Memory B cell (primary cell): ENCODE measurements around the gene PGD.
"Not testable (repeated sequence)": the region's sequence is repeated elsewhere in the genome, so short reads cannot be mapped to it uniquely, and the experiment has no call there.

Experiments used
- ATAC-seq: fragments of 150-1000 bp; cut with Tn5 transposase; 2 replicates; pipeline ENCODE4 v1.10.0; 2021; ENCODE audit warnings: low read depth, mild to moderate bottlenecking, moderate library complexity
- DNase-seq, 2 donors: peaks; one replicate each; pipeline ENCODE4 v3.0.0; 2022; ENCODE audit warnings: low spot score in 2 of 2
- H3K27ac Mint-ChIP-seq: one replicate; pipeline ENCODE4 v1.8.0; 2022; ENCODE audit warnings: mild to moderate bottlenecking, moderate library complexity, mixed read lengths
- H3K27me3 Mint-ChIP-seq: one replicate; pipeline ENCODE4 v1.8.0; 2022; ENCODE audit warnings: mixed read lengths
- H3K36me3 Mint-ChIP-seq: one replicate; pipeline ENCODE4 v1.8.0; 2022; ENCODE audit warnings: mild to moderate bottlenecking, mixed read lengths
- H3K4me1 Mint-ChIP-seq: one replicate; pipeline ENCODE4 v1.8.0; 2022; ENCODE audit warnings: mixed read lengths
- H3K4me3 Mint-ChIP-seq: one replicate; pipeline ENCODE4 v1.8.0; 2022; ENCODE audit warnings: mild to moderate bottlenecking, moderate library complexity, mixed read lengths
- H3K9me3 Mint-ChIP-seq: one replicate; pipeline ENCODE4 v1.8.0; 2022; ENCODE audit warnings: mixed read lengths

PGD gene

GRCh38 chr1:10418741-10419140, 19.9 kb downstream of the PGD start:
- not testable (repeated sequence) for H3K27me3 Mint-ChIP-seq, H3K9me3 Mint-ChIP-seq, H3K27ac Mint-ChIP-seq, H3K4me3 Mint-ChIP-seq, ATAC-seq, H3K4me1 Mint-ChIP-seq, DNase-seq
- H3K36me3 Mint-ChIP-seq, result peaks cover 34% of the 10 kb centered on the region

GRCh38 chr1:10419351-10419750, 20.5 kb downstream of the PGD start:
- DNase-seq, result no peak
- Mint-ChIP-seq H3K4me3 (no peak overlapping the region), H3K27ac (no peak overlapping the region), H3K27me3 (no peaks in the 10 kb centered on the region), H3K36me3 (peaks cover 30% of the 10 kb centered on the region), H3K9me3 (no peaks in the 10 kb centered on the region), H3K4me1 (no peaks in the 10 kb centered on the region)
- no peak for ATAC-seq

DNA sequence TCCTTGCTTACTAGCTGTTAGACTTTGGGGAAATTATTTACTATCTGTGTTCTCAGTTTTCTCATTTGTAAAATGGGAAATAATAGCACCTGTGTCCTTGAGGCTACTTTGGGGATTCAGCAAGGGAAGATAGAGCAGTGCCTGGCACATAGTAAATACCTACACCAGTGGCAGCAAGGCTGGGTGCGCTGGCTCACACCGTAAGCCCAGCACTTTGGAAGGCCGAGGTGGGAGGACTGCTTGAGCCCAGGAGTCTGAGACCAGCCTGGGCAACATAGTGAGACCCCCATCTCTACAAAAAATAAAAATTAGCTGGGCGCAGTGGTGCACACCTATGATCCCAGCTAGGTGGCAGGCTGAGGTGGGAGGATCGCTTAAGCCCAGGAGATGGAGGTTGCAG, 22.8 kb downstream of the PGD start:
- peaks cover 25% of the 10 kb centered on the region for H3K36me3 Mint-ChIP-seq
- no peaks in the 10 kb centered on the region for H3K9me3 Mint-ChIP-seq
- no peak for DNase-seq
- no peak for ATAC-seq
- H3K4me3 Mint-ChIP-seq, result no peak overlapping the region
- H3K27ac Mint-ChIP-seq, result no peak overlapping the region
- H3K27me3 Mint-ChIP-seq, result no peaks in the 10 kb centered on the region
- no peaks in the 10 kb centered on the region for H3K4me1 Mint-ChIP-seq

- Mint-ChIP-seq H3K27ac (no peak overlapping the region), H3K4me1 (peaks cover 2% of the 10 kb centered on the region), H3K36me3 (peaks cover 12% of the 10 kb centered on the region), H3K27me3 (no peaks in the 10 kb centered on the region), H3K4me3 (no peak overlapping the region), H3K9me3 (no peaks in the 10 kb centered on the region)
- no peak for DNase-seq
- ATAC-seq, result no peak
Measured at GRCh38 chr1:10424034-10424433, 25.2 kb downstream of the PGD start.

DNA sequence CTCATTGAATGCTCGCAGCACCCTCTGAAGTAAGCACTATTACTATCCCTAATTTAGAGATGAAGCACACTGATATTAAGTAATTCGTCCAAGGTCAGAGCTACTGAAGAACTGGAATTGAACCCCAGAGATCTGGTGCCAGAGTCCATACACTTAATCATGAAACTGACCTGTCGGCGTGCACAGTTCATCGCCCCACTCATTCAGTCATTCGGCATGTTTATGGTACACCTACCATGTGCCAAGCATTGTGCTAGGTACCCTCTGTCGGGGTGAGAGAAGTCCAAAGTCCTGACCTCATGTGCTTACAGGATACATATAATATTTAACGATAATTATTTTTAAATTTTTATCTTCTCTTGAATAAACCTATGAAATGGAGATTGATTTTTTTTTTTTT, 25.8 kb downstream of the PGD start:
- no peak for ATAC-seq
- no peak overlapping the region for H3K27ac Mint-ChIP-seq
- no peaks in the 10 kb centered on the region for H3K9me3 Mint-ChIP-seq
- no peak for DNase-seq
- H3K4me3 Mint-ChIP-seq, result no peak overlapping the region
- H3K36me3 Mint-ChIP-seq, result peaks cover 7% of the 10 kb centered on the region
- H3K4me1 Mint-ChIP-seq, result peaks cover 2% of the 10 kb centered on the region
- H3K27me3 Mint-ChIP-seq, result no peaks in the 10 kb centered on the region

DNA sequence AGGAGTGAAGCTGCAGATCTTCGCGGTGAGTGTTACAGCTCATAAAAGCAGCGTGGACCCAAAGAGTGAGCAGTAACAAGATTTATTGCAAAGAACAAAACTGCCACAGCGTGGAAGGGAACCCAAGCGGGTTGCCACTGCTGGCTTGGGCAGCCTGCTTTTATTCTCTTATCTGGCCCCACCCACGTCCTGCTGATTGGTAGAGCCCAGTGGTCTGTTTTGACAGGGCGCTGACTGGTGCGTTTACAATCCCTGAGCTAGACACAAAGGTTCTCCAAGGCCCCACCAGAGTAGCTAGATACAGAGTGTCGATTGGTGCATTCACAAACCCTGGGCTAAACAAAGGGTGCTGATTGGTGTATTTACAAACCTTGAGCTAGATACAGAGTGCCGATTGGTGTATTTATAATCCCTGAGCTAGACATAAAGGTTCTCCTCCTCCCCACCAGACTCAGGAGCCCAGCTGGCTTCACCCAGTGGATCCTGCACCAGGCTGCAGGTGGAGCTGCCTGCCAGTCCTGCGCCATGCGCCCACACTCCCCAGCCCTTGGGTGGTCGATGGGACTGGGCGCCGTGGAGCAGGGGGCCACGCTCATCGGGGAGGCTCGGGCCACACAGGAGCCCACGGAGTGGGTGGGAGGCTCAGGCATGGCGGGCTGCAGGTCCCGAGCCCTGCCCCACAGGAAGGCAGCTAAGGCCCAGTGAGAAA, 27.1 kb downstream of the PGD start:
- DNase-seq, H3K9me3 Mint-ChIP-seq, H3K36me3 Mint-ChIP-seq, H3K27me3 Mint-ChIP-seq, H3K4me3 Mint-ChIP-seq, H3K27ac Mint-ChIP-seq, ATAC-seq, H3K4me1 Mint-ChIP-seq: not testable (repeated sequence)

DNA sequence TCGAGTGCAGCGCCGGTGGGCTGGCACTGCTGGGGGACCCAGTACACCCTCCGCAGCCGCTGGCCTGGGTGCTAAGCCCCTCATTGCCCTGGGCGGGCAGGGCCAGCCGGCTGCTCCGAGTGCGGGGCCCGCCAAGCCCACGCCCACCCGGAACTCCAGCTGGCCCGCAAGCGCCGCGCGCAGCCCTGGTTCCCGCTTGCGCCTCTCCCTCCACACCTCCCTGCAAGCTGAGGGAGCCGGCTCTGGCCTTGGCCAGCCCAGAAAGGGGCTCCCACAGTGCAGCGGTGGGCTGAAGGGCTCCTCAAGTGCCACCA, 27.6 kb downstream of the PGD start:
- ATAC-seq, H3K9me3 Mint-ChIP-seq: not testable (repeated sequence)

DNA sequence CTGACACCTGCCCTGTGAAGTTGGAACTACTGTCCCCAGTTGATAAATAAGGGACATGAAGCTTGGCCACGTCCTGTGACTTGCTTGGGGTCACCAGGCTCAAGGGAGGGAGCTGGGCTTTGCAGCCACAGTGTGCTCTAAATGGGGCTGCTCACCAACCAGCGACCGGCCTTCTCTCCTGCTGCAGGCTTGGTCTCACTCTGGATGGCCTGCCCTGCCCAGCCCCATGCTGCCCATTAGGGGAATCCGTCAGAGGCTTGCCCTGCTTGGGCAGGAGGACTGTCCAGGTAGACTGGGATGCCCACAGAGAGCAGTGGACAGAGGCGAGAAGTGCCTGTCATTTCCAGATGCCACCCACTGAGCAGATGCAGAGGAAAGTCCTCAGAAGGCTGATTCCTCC, 30.1 kb downstream of the PGD start:
- H3K36me3 Mint-ChIP-seq, result no peaks in the 10 kb centered on the region
- H3K4me1 Mint-ChIP-seq, result peaks cover 11% of the 10 kb centered on the region
- no peak overlapping the region for H3K27ac Mint-ChIP-seq
- H3K9me3 Mint-ChIP-seq, result no peaks in the 10 kb centered on the region
- peak overlapping the region; percentile 21 for H3K4me3 Mint-ChIP-seq
- no peak for ATAC-seq
- DNase-seq, result no peak
- no peaks in the 10 kb centered on the region for H3K27me3 Mint-ChIP-seq

More for the DNA sequence above, 27.6 kb downstream of the PGD start:
- not testable (repeated sequence) for H3K4me1 Mint-ChIP-seq, H3K4me3 Mint-ChIP-seq, H3K27me3 Mint-ChIP-seq, H3K27ac Mint-ChIP-seq, H3K36me3 Mint-ChIP-seq, DNase-seq

GRCh38 chr1:10429868-10430215, 31.0 kb downstream of the PGD start:
- Mint-ChIP-seq H3K27me3 (no peaks in the 10 kb centered on the region), H3K36me3 (no peaks in the 10 kb centered on the region), H3K4me1 (peaks cover 11% of the 10 kb centered on the region), H3K9me3 (no peaks in the 10 kb centered on the region), H3K4me3 (peak overlapping the region; percentile 97), H3K27ac (peak overlapping the region; percentile 99)
- no peak for DNase-seq
- ATAC-seq, result peak; percentile 5

DNA sequence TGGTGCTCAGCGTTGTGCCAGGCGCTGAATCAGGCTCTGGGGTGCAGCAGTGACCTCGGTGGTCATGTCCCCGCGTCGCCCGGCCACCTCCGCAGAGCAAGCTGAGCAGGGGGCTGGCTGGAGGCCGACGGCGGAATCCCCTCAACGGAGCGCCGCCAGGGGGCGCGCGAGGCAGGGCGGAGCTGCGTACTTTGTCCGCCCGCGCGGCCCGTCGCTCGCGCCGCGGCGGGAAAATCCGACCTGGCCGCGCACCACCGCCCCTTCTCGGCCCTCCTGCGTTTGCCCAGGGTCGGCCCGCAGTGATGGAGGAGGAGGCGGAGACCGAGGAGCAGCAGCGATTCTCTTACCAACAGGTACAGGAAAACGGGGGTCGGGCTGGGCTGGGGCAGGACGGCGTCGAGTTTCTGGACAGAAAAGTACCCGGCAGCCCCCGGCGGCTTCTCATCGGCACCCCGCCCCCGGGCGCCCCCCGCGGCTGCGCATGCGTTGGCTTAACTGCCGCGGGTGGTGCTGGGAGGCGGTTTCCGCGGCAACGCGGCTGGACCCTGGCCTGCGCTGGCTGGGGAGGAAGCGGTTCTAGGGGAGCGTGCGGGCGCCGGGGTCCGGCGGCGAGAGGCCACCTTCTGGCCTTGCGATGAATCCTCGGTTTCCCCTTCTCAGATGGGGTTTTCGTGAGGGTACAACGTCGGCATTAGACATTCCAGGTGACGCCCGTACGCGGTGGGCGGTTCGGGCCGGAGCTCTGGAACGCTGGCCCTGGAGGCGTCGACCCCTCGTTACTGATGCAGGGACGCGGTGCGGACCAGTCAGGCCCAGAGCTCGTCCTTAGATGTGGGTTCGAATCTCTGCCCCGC, 31.6 kb downstream of the PGD start, which contains the start of gene CENPS:
CENPS (plus strand) TSS at position 218 of the 854 bp plus-strand sequence; CDS start at position 303, 85 bp downstream.
- DNase-seq, result peak; percentile 93 to 95
- no peaks in the 10 kb centered on the region for H3K36me3 Mint-ChIP-seq
- ATAC-seq, result peak; percentile 79
- H3K4me1 Mint-ChIP-seq, result peaks cover 11% of the 10 kb centered on the region
- H3K9me3 Mint-ChIP-seq, result no peaks in the 10 kb centered on the region
- H3K4me3 Mint-ChIP-seq, result peak within 1 kb of the TSS; percentile 97
- H3K27me3 Mint-ChIP-seq, result no peaks in the 10 kb centered on the region
- peak within 1 kb of the TSS; percentile 99 for H3K27ac Mint-ChIP-seq

DNA sequence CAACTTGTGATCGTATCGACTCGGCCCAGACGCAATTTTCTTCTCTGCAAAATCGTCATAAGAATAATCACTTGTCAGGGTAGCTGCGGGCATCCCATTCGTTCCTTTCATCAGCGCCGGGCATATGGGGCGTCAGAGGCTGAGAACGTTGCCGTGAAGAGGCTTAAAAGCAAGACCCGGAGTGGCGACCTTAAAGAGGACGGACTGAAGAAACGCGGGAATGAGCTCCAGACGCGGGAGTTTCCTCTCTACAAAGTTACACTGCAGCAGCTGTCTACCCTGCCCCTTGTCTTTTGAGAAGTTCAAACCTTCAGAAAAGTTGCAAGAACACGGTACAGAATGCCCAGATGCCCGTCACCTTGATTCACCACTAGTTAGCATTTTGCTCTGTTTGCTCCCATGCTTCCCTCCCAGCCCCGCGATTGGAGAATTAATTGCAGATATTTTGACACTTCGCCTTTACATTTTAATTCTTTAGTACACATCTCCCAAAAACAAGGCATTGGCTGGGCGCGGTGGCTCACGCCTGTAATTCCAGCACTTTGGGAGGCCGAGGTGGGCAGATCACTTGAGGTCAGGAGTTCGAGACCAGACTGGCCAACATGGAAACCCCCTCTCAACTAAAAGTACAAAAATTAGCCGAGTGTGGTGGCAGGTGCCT, 32.3 kb downstream of the PGD start:
- no peak for DNase-seq
- H3K9me3 Mint-ChIP-seq, result no peaks in the 10 kb centered on the region
- peak overlapping the region; percentile 97 for H3K4me3 Mint-ChIP-seq
- H3K27ac Mint-ChIP-seq, result peak overlapping the region; percentile 99
- no peaks in the 10 kb centered on the region for H3K27me3 Mint-ChIP-seq
- H3K36me3 Mint-ChIP-seq, result no peaks in the 10 kb centered on the region
- H3K4me1 Mint-ChIP-seq, result peaks cover 11% of the 10 kb centered on the region
- ATAC-seq, result peak; percentile 1

DNA sequence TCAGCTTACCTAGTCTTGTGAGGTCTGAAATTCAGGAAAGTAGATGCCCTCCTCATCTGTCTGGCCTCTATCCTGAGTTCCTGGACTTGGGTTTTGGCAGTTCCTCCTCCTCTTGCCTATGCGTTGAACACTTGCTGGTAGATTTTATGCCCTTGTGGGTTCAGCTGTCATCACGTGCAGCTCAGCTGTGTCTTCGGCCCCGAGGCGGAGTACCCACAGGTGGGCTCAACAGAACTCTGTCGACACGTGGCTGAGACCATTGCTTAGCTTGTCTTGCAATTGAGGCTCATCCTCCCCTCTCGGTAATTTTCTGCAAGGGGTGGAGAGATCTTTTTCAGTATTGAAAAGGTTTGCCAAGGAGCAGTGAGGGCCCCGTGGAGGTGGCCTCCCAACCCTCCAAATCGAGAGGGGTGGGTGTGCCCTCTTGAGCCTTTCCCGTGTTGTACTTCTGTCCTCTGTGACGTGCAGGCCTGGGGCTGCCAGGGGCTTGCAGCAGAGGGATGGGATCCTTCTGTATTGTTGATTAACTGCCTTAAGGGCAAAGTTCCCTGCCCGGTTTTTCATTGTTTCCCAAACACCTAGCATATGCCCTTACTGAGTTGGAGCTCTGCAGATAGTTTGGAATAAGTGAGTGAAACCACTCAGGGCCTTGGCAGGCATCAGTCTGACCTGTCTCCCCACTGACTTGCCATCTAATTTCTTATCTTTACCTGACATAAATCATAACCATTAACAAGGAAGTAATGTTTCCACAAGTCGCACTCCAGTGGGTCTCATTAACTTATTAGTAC, 34.2 kb downstream of the PGD start:
- Mint-ChIP-seq H3K36me3 (no peaks in the 10 kb centered on the region), H3K27me3 (no peaks in the 10 kb centered on the region), H3K4me1 (peaks cover 9% of the 10 kb centered on the region), H3K9me3 (no peaks in the 10 kb centered on the region), H3K27ac (no peak overlapping the region), H3K4me3 (peak overlapping the region; percentile 5)
- ATAC-seq (no peak), DNase-seq (no peak)

- no peak for DNase-seq
- Mint-ChIP-seq H3K27ac (no peak overlapping the region), H3K27me3 (no peaks in the 10 kb centered on the region), H3K36me3 (no peaks in the 10 kb centered on the region), H3K4me1 (peaks cover 9% of the 10 kb centered on the region), H3K4me3 (no peak overlapping the region), H3K9me3 (no peaks in the 10 kb centered on the region)
- no peak for ATAC-seq
Measured at GRCh38 chr1:10433790-10434189, 34.9 kb downstream of the PGD start.

GRCh38 chr1:10434590-10434989, 35.7 kb downstream of the PGD start:
- Mint-ChIP-seq H3K27ac (no peak overlapping the region), H3K4me1 (peaks cover 9% of the 10 kb centered on the region), H3K9me3 (no peaks in the 10 kb centered on the region), H3K27me3 (no peaks in the 10 kb centered on the region), H3K4me3 (no peak overlapping the region), H3K36me3 (no peaks in the 10 kb centered on the region)
- no peak for DNase-seq
- ATAC-seq, result no peak
